ENCODE data around the gene WDR20.

The WDR20 gene

DNA sequence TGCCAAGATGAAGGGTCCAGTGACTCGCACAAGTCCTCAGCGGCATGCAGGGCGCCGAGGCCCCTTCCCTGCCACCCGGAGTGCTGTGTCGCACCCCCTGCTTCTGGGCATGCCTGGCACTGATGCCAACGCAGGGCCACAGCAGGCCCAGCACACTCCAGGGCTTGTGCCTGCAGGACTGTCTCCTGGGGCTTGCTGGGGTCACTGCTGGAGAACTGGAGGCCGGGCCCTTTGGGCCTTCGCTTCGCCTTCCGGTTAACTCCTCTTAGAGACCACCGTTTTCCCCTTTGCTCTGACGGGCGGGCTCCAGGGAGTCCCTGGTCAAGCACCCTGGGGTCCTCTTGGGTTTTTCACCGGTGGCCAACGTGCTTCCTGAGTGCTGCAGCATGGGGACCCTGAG is 79.6 kb downstream of the WDR20 start:
- no peak for DNase-seq (ENCODE audit: low spot score)

- DNase-seq (ENCODE audit: low spot score): no peak
These were observed 80.3 kb downstream of the WDR20 start for GRCh38 chr14:102220031-102220430.

DNA sequence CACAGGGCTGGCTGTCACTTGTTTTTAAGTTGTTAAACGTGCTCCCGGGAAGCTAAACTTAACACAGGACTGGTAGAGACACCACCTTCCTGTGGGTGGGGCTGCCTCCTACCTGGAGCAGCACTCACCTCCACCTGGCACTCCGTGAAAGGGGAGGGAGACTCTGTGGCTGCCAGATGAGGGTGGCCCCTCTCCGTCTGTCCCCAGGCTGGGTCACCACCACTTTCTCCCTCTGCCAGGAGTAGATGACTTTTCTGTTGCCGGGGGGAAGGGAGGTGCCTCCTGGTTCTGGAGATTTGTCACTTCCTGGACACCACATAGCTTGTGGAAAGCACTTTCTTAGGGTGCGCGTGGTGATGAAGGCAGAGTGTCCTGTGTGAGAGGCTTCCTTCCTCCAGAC is 81.3 kb downstream of the WDR20 start:
- no peak for DNase-seq (ENCODE audit: low spot score)

GRCh38 chr14:102222009-102222575 is 82.4 kb downstream of the WDR20 start:
- DNase-seq (ENCODE audit: low spot score): no peak

DNA sequence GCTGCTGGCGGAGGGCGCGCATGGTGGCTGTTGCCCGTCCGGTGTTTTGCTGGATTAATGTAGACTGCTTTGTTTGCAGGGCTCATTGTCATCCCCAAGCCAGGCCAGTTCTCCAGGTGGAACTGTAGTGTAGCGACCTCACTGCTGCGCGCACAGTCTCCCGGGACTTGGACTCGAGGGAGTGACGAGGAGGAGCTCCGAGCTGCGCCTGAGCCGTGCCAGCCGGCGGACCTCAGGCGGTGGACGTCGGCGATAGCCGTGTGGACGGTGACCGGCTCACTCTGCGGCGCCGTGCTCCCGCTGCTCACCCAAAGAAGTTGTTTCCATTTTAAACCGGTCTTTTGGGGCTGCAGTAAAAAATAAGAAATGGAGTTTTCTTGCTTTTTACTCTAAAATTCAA is 83.1 kb downstream of the WDR20 start:
- DNase-seq (ENCODE audit: low spot score): no peak

- DNase-seq (ENCODE audit: low spot score): no peak
These were observed 84.0 kb downstream of the WDR20 start for GRCh38 chr14:102223682-102224081.

- DNase-seq (ENCODE audit: low spot score): no peak
These were observed 85.7 kb downstream of the WDR20 start for GRCh38 chr14:102225386-102225785.

- DNase-seq (ENCODE audit: low spot score): no peak
These were observed 86.2 kb downstream of the WDR20 start for GRCh38 chr14:102225936-102226335.

GRCh38 chr14:102226356-102227125 is 86.8 kb downstream of the WDR20 start:
- DNase-seq (ENCODE audit: low spot score): no peak

DNA sequence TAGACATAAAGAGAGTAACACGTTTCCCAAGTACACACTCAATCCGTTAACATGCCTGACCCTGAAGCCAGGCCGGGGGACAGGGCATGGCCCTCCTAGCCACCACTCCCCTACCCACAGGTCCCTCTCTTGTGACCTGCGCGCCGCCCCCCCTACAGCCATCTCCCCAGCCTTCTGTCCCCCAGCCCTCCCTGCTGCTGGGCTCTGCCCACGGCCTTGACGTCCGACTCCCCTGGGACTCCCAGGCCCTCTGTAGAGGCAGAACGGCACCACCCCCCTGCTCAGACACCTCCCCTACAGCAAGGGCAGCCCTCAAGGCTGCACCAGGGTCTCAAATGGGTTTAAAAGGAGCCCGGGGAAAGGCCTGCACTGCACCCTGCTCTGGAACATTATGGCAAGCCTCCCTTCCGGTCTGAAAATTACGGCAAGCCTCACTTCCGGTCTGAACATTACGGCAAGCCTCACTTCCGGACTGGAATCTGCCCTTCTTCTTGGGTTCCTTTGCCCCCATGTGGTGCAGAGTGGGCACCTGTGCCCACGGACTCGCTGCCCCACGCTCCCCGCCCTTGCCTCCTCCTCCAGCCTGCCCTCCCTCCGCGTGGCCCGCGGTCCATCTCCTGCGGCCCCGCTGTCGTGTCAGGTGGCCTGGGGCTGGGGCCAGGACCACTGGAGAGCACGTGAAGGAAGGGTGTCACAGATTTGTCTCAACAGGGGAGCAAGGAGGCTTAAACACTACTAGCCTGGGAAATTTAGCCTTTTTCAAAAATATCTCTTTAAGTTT is 87.7 kb downstream of the WDR20 start:
- DNase-seq (ENCODE audit: low spot score): no peak

GRCh38 chr14:102229071-102229738 is 89.5 kb downstream of the WDR20 start:
- DNase-seq (ENCODE audit: low spot score): no peak

- DNase-seq (ENCODE audit: low spot score): no peak
These were observed 90.0 kb downstream of the WDR20 start for GRCh38 chr14:102229739-102230092.

GRCh38 chr14:102230481-102231210 is 90.9 kb downstream of the WDR20 start:
- DNase-seq (ENCODE audit: low spot score): no peak

GRCh38 chr14:102231476-102232347 is 92.0 kb downstream of the WDR20 start:
- no peak for DNase-seq (ENCODE audit: low spot score)

GRCh38 chr14:102232348-102232625 is 92.6 kb downstream of the WDR20 start:
- no peak for DNase-seq (ENCODE audit: low spot score)

GRCh38 chr14:102233081-102233480 is 93.4 kb downstream of the WDR20 start:
- DNase-seq (ENCODE audit: low spot score): no peak

- no peak for DNase-seq (ENCODE audit: low spot score)
These were observed 94.9 kb downstream of the WDR20 start for GRCh38 chr14:102234331-102235264.

DNA sequence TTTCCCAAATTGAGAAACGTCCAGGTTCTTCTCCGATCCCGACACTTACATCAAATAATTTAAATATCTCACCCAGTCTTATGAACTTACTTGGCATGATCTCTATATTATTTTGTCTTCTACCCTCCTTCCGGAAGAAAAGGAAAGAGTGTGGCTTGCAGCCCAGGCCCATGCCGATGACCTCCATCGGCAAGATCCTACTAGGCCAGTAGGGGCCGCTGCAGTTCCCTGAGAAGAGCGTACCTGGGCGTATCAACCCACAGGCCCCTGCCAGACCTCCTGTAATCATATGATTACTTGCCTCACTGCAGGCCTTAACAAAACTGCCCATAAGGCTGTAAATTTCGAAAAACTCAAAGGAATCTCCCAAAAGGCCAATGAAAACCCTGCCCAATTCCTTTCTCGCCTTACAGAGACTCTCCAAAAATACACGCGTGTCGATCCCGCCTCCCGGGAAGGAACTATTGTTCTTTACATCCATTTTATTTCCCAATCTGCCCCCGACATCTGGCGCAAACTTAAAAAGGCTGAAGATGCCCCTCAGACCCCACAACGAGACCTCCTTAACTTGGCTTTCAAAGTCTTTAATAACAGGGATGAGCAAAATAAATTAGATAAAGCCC is 95.7 kb downstream of the WDR20 start:
- peak; percentile 73 for DNase-seq (ENCODE audit: low spot score)

- no peak for DNase-seq (ENCODE audit: low spot score)
These were observed 96.3 kb downstream of the WDR20 start for GRCh38 chr14:102236026-102236425.

DNA sequence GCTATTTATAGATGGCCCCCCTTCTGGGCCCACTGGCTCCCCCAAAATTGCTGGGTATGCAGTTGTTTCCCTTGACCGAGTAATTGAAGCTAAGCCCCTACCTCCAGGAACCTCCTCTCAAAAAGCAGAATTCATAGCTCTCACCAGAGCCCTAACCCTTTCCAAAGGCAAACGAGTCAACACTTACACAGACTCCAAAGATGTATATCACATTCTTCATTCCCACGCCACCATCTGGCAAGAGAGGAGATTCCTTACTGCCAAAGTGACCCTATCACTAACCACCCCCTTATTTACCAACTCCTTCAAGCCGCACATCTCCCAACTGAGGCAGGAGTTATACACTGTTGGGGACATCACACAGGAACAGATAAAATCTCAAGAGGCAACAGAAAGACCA is 98.4 kb downstream of the WDR20 start:
- no peak for DNase-seq (ENCODE audit: low spot score)

Data from CD4-positive, alpha-beta T cell treated with Interleukin-15 for 4 hours (primary cell).